Stimulated activated CD8-positive, alpha-beta memory T cell treated with anti-CD3 and anti-CD28 coated beads, Interleukin-4, amount 100 ng/mL, for 24 hours (primary cell): ENCODE results near the gene ALKBH3.

Experiments
- DNase-seq: peaks from one replicate; pipeline ENCODE4 v3.0.0-alpha.2; 2020; ENCODE audit warnings: low read depth

ALKBH3 gene

DNA sequence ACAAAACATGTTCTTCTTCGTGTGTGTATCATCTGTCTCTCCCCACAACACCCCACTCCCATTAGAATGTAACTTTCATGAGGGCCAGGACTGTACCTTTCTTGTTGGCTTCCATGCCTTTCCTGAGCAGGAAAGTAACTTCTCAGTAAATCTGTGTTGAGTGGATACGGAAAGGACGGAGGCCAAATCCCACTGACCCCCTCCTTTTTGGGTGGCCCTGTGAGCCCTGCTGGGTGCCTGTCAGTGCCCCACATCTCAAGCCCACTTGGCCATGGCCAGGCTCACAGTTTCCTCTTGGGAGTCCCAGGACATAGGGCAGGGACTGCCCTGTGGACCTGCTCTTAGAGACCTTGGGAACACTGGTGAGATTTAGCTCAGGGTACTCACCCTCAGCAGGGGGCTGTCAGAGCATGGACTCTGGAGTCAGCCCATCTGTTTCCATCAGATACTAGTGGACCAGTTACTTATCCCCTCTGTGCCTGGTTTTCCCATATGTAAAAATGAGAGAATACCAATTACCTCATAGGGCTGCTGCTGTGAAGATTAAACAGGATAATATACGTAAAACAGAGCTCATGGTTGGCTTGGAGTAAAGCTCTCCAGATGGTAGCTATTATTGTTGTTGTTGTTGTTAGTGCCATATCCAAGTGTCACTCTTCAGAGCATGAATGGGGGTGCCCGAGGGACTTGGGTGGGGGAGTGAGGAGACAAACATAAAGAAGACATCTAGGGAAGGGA is 60.8 kb downstream of the ALKBH3 start:
- DNase-seq = no peak

DNA sequence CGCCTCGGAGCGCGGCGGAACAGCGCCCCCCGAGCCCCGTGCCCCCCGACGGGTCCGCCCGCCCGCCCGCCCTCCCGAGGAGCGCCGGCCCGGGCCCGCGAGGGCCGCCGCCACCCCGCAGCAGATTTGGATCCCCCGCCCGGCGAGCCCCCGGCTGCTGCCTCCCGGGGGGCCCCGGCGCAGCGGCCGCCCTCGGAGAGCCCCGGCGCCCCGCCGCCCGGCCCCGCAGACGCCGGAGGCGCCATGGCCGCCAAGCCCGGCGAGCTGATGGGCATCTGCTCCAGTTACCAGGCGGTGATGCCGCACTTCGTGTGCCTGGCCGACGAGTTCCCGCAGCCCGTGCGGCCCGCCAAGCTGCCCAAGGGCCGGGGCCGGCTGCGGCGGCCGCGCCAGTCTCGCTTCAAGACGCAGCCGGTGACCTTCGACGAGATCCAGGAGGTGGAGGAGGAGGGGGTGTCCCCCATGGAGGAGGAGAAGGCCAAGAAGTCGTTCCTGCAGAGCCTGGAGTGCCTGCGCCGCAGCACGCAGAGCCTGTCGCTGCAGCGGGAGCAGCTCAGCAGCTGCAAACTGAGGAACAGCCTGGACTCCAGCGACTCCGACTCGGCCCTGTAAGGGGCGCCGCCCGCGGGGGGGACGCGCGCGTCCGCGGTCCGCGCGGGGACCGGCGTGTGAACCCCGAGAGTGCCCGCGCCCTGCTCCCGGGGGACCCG is 62.2 kb downstream of the ALKBH3 start:
- no peak for DNase-seq

- no peak for DNase-seq
These were observed 62.8 kb downstream of the ALKBH3 start for GRCh38 chr11:43943372-43943930.

GRCh38 chr11:43943931-43944751 is 63.5 kb downstream of the ALKBH3 start:
- no peak for DNase-seq

DNA sequence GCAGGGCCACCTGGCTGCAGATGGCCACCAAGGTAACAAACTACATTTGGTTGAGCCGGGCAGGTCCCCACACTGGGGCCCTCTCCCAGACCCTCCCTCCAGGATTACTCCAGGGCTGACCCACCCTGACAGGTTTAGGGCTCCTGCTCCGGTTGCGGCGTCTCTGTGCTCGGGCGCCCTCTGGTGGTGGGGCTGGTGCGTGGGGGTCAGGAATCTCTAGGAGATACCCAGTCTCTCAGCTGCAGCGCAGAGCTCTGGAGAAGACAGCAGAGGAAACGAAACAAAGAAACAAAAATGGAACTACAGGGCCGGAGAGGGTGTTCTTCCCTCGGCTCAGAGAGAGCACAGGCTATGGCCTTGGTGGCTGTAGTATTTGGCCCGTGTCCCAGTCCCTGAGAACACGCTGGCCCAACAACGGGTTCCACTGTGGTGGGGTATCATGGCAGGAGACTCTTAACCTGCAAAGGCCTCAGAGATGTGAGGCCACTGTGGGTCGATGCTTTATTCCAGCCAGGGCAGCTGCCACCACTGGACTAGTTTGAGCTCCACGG is 64.2 kb downstream of the ALKBH3 start:
- DNase-seq = peak; percentile 52

GRCh38 chr11:43947003-43947500 is 66.4 kb downstream of the ALKBH3 start:
- no peak for DNase-seq

GRCh38 chr11:43947815-43948214 is 67.2 kb downstream of the ALKBH3 start:
- DNase-seq = no peak

DNA sequence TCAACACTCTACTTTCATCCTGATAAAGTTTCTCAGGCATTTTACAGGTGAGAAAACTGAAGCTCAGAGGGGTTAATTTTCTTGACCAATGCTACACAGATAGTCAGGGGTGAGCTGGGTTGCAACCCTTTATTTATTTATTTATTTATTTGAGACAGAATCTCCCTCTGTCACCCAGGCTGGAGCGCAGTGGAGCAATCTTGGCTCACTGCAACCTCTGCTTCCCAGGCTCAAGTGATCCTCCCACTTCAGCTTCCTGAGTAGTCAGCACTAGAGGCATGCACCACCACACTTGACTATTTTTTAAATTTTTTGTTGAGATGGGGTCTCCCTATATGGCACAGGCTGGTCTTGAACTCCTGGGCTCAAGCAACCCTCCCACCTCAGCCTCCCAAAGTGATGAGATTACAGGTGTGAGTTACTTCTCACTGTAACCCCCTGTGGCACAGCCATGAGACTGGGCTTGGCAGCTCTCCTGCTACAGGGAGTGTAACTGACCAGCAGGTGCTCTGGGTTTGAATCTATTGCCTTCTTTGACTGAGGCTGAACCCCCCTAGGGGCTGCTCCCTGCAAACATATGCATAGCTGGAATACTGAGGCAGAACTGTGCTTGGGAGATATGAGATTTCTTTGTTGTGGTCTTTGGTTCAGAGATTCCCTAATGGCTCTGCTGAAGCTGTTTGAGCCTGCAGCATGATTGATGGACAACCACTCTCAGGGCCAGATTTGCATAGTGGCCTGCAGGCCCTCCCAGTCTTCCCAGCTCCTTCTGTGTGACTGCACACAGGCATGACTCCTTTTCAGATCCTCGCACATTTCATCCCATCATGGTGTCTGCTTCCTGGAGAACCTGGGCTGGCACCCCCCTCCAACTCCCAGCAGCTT is 68.0 kb downstream of the ALKBH3 start:
- no peak for DNase-seq

- DNase-seq = no peak
These were observed 69.8 kb downstream of the ALKBH3 start for GRCh38 chr11:43950311-43950855.

DNA sequence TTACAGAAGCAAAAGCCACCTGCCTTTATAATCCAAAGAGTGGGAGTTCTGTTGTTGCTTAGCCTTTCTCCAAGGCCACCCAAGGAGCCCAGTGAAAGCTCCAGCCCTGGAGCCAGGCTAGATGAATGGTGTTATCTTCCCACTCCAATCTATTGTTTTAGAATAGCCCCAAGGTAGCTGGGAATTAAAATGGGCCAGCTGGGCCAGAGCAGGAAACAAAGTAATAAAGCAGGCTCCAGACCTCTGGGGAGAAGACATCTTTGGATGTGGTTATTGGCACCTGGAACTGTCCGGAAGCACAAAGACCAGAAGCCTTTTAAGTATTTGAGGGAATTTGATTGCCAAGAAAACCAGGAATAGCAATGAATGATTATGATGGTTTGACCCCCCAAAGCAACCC is 70.6 kb downstream of the ALKBH3 start:
- DNase-seq = no peak

DNA sequence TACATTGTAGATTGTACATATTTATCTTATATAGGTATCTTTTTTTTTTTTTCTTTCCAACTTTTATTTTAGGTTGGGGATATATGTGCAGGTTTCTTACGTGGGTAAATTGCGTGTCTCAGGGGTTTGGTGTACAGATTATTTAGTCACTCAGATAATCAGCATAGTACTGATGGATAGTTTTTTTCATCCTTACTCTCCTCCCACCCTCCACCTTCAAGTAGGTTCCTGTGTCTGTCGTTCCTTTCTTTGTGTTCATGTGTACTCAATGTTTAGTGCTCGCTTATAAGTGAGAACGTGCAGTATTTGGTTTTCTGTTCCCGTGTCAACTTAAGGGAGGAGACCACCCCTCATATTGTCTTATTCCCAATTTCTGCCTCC is 71.4 kb downstream of the ALKBH3 start:
- no peak for DNase-seq

GRCh38 chr11:43952401-43953342 is 72.0 kb downstream of the ALKBH3 start:
- no peak for DNase-seq

- no peak for DNase-seq
These were observed 72.9 kb downstream of the ALKBH3 start for GRCh38 chr11:43953521-43953920.

- no peak for DNase-seq
These were observed 73.6 kb downstream of the ALKBH3 start for GRCh38 chr11:43954241-43954640.

DNA sequence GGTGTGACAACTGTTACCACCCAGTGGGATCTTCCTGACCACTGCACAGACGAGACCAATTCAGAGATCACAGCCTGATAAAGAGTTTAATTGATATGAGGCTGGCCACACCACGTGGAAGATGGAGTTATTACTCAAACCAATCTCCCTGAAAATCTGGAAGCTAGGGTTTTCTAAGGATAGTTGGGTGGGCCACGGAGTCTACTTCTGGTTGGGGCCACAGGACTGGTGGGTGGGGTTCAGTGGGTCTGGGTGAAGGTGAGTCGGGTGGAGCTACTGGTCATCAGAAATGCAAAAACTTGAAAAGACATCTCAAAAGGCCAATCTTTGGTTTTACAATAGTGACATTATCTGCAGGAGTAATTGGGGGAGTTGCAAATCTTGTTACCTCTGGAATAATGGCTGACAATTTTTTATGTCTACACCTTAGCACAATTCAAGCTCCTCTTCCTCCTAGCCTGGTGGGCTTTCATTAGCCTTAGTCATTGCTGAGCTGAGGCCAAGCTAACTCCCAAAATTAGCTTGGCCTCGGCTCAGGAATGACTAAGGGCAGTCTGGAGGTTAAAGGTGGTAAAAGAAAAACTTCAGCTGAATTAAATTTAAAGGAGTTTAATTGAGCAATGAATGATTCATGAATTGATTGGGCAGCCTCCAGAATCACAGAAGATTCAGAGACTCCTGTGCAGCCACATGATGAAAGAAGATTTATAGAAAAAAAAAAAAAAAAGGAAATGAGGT is 74.9 kb downstream of the ALKBH3 start:
- DNase-seq = no peak

GRCh38 chr11:43957571-43957970 is 76.9 kb downstream of the ALKBH3 start:
- DNase-seq = no peak

GRCh38 chr11:43959321-43959995 is 78.8 kb downstream of the ALKBH3 start:
- no peak for DNase-seq
